GM13977 (cell line): Measurements from ENCODE around the gene PPIAL4G.
"Not testable (repeated sequence)": the region's sequence is repeated elsewhere in the genome, so short reads cannot be mapped to it uniquely, and the experiment has no call there.

ENCODE experiments used
- DNase-seq: peaks from one replicate; pipeline ENCODE4 v3.0.0; 2012; ENCODE audit warnings: low spot score
- in situ Hi-C: fragments of 300-500 bp; cut with MboI; formaldehyde crosslinking; loops from one replicate; pipeline ENCODE4 v1.12.0; 2022; ENCODE audit warnings: low sequenced_read_pairs, low pct_unique_long_range_greater_than_20kb, mixed read lengths, inconsistent platforms; ENCODE audit not compliant: unreplicated experiment
- TF ChIP-seq, protein P1 (sequence below): IDR thresholded peaks from 2 replicates; pipeline ENCODE4 v1.5.1; 2012; ENCODE audit warnings: mild to moderate bottlenecking, control low read depth; ENCODE audit not compliant: insufficient read depth; ENCODE audit errors: extremely low read depth, missing control alignments

PPIAL4G gene

GRCh38 chr1:148439654-148440325, 43.3 kb downstream of the PPIAL4G start:
- DNase-seq, in situ Hi-C loops: not testable (repeated sequence)

DNA sequence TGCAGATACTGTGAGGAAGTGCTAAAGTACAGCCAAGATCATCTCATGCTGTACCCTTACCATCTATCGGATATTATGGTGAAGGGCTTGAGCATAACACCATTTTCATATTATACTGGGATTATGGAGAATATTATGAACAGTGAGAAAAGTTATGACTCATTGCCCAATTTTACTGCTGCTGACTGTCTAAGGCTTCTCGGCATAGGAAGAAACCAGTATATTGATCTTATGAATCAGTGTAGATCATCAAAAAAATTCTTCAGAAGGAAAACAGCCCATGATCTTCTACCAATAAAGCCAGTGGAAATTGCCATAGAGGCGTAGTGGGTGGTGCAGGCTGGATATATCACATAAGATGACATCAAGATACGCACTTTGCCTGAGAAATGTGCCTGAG, 47.7 kb downstream of the PPIAL4G start:
- in situ Hi-C loops, result no loop called here
- no peak for DNase-seq
- TF ChIP-seq, protein P1, sequence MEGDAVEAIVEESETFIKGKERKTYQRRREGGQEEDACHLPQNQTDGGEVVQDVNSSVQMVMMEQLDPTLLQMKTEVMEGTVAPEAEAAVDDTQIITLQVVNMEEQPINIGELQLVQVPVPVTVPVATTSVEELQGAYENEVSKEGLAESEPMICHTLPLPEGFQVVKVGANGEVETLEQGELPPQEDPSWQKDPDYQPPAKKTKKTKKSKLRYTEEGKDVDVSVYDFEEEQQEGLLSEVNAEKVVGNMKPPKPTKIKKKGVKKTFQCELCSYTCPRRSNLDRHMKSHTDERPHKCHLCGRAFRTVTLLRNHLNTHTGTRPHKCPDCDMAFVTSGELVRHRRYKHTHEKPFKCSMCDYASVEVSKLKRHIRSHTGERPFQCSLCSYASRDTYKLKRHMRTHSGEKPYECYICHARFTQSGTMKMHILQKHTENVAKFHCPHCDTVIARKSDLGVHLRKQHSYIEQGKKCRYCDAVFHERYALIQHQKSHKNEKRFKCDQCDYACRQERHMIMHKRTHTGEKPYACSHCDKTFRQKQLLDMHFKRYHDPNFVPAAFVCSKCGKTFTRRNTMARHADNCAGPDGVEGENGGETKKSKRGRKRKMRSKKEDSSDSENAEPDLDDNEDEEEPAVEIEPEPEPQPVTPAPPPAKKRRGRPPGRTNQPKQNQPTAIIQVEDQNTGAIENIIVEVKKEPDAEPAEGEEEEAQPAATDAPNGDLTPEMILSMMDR, result no peak

DNA sequence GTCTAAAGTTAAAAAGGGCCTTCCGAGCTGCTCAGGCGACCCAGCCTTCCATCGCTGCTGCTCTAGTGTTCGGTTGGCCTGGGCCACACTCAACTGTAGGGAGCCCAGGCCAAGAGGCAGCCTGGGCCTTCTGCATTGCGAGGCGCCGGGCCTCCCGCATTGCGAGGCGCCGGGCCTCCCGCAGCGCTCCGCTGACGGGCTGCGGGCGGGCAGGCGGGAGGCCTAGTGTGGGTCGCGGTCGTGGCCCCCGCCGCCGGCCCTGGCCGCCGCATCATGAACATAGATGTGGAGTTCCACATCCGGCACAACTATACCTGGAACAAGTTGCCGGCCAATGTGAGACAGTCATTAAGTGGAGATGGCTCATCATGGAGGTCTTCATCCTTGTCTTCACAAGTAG, 48.3 kb downstream of the PPIAL4G start:
- in situ Hi-C loops, result no loop called here
- TF ChIP-seq, protein P1, result no peak
- no peak for DNase-seq

GRCh38 chr1:148432916-148433317, 50.2 kb downstream of the PPIAL4G start:
- in situ Hi-C loops, DNase-seq: not testable (repeated sequence)
